A172 (cell line): ENCODE measurements around the gene CSAD. TPM values are rescaled to one million over a fixed set of nuclear protein-coding genes. Genes with fewer than 3 reads are reported as not detected.

Source experiments
- total RNA-seq: library from RNA; depleted of rRNA; stranded (reverse); fragments of >200 nt; shearing (Covaris generic); gene quantifications from 2 replicates; pipeline ENCODE4 v1.2.3, GENCODE V29; 2014; rRNA removed

CSAD gene
- total RNA-seq, 1 experiment from 2014 or later, result 9.2 TPM

Other genes with a start within 250 kb of the CSAD start
- gene KRT18, start 231.8 kb downstream of the CSAD start, total RNA-seq, result 1,324 and 2,186 TPM in 2 replicates
- gene EIF4B, start 174.5 kb downstream of the CSAD start, total RNA-seq, result 290 and 314 TPM in 2 replicates
- gene TNS2, start 130.9 kb downstream of the CSAD start, total RNA-seq, result 18.9 and 24.5 TPM in 2 replicates
- gene SPRYD3, start 101.5 kb downstream of the CSAD start, total RNA-seq, result 15.2 and 19.6 TPM in 2 replicates
- gene IGFBP6, start 83.3 kb downstream of the CSAD start, total RNA-seq, result 104 and 147 TPM in 2 replicates
- 0.17 TPM in 1 of 2 replicates, not detected in the other for gene SOAT2, start 77.4 kb downstream of the CSAD start, total RNA-seq
- 3.0 and 15.2 TPM in 2 replicates for gene ZNF740, start 203 bp downstream of the CSAD start, total RNA-seq
- gene ITGB7, start 26.3 kb upstream of the CSAD start, total RNA-seq, result 0.09 and 2.1 TPM in 2 replicates
- gene RARG, start 51.3 kb upstream of the CSAD start, total RNA-seq, result 19.2 and 25.0 TPM in 2 replicates
- gene ESPL1, start 87.4 kb upstream of the CSAD start, total RNA-seq, result 19.1 and 29.4 TPM in 2 replicates
- 407 and 456 TPM in 2 replicates for gene PFDN5, start 114.6 kb upstream of the CSAD start, total RNA-seq
- gene MYG1, start 118.8 kb upstream of the CSAD start, total RNA-seq, result 65.1 and 74.0 TPM in 2 replicates
- gene AAAS, start 140.7 kb upstream of the CSAD start, total RNA-seq, result 48.4 and 62.9 TPM in 2 replicates
- gene SP7, start 155.4 kb upstream of the CSAD start, total RNA-seq, result 0.05 TPM in 1 of 2 replicates, not detected in the other
- 30.2 and 32.8 TPM in 2 replicates for gene SP1, start 199.3 kb upstream of the CSAD start, total RNA-seq
- 0.57 TPM in 1 of 2 replicates, not detected in the other for gene AMHR2, start 242.9 kb upstream of the CSAD start, total RNA-seq